ENCODE results near the gene ARHGEF4. TPM values are rescaled to one million over a fixed set of nuclear protein-coding genes. Genes with fewer than 3 reads are reported as not detected.

ARHGEF4 gene
- total and polyA plus RNA-seq, 2 experiments from 2014 or later = 4.6 to 16.6 TPM

GRCh38 chr2:130972410-130972809 is 135.7 kb downstream of the ARHGEF4 start:
- no peak overlapping the region for H3K4me3 ChIP-seq
- Mint-ChIP-seq H3K4me3 (no peak overlapping the region), H3K27me3 (ENCODE audit: insufficient read depth, low read depth, poor library complexity) (peaks cover 2% of the 10 kb centered on the region), H3K27ac (no peak overlapping the region), H3K4me1 (peaks cover 10% of the 10 kb centered on the region; the same call in 2 of the 3 replicates), H3K36me3 (ENCODE audit: low read depth) (no peaks in the 10 kb centered on the region), H3K9me3 (no peaks in the 10 kb centered on the region)
- no peaks in the 10 kb centered on the region for H3F3A ChIP-seq (replicated peaks; ENCODE audit: low read depth)
- H3K4me1 ChIP-seq (ENCODE audit: insufficient read depth) = peaks cover 1% of the 10 kb centered on the region; the same call in 1 of the 2 replicates
- H4K20me1 ChIP-seq (replicated peaks; ENCODE audit: insufficient read depth) = no peaks in the 10 kb centered on the region
- ATAC-seq (no peak), DNase-seq (ENCODE audit: low spot score) (no peak)
- no peak for TF ChIP-seq ZNF331 (CRISPR knock-in tag; IDR thresholded peaks at IDR 0.05; ENCODE audit: low read depth)
- TF ChIP-seq CTCF (conservative IDR thresholded peaks at IDR 0.05; ENCODE audit: low read depth in 2 of 2) = no peak
- no peak for TF ChIP-seq POLR2AphosphoS5 (IDR thresholded peaks at IDR 0.05; ENCODE audit: low read depth)
- no peak for TF ChIP-seq STAT1 (IDR thresholded peaks at IDR 0.05; ENCODE audit: unreplicated experiment)
- no peak for TF ChIP-seq JUNB (IDR thresholded peaks at IDR 0.05; ENCODE audit: unreplicated experiment)
- no peak for TF ChIP-seq REST (IDR thresholded peaks at IDR 0.05; ENCODE audit: unreplicated experiment)
- no peak for TF ChIP-seq NANOG (IDR thresholded peaks at IDR 0.05; ENCODE audit: borderline replicate concordance)
- no peak for TF ChIP-seq EZH2phosphoT487 (IDR thresholded peaks at IDR 0.05; ENCODE audit: unreplicated experiment)
- TF ChIP-seq ZNF114 (CRISPR knock-in tag; IDR thresholded peaks at IDR 0.05) = no peak
- no peak for TF ChIP-seq EZH2 (IDR thresholded peaks at IDR 0.05; ENCODE audit: low read depth, unreplicated experiment)
- TF ChIP-seq ZNF462 (CRISPR knock-in tag; IDR thresholded peaks at IDR 0.05) = no peak
- TF ChIP-seq ETS1 (IDR thresholded peaks at IDR 0.05) = no peak
- TF ChIP-seq CREB1 (CRISPR knock-in tag; IDR thresholded peaks at IDR 0.05; ENCODE audit: low read depth) = no peak
- no peak overlapping the region for H3K27ac ChIP-seq (ENCODE audit: low read depth)
- no peaks in the 10 kb centered on the region for H3K79me2 ChIP-seq (replicated peaks; ENCODE audit: insufficient read depth)
- no peak overlapping the region for H2AFZ ChIP-seq
- H3K9me2 ChIP-seq (ENCODE audit: insufficient read depth) = no peaks in the 10 kb centered on the region
- no peaks in the 10 kb centered on the region for H3K36me3 ChIP-seq (ENCODE audit: insufficient read depth)
- no peaks in the 10 kb centered on the region for H3K27me3 ChIP-seq (ENCODE audit: insufficient read depth)
- H3K4me2 ChIP-seq = no peak overlapping the region

All from GM23338 (cell line).